A549 (cell line): ENCODE data around the gene LRRC4C.

Experiments used
- CEBPB ChIP-seq, 2 experiments: fragments of >200 bp in 1 of 2; sonication (Bioruptor Twin) in 1 of 2; formaldehyde crosslinking in 1 of 2; IDR thresholded peaks; 2 replicates each; pipeline ENCODE4 v1.6.1; 2012 to 2016
- EP300 ChIP-seq, 2 experiments: fragments of >200 bp; sonication (Bioruptor Twin); formaldehyde crosslinking; IDR thresholded peaks; 2 replicates in 1 of 2; 3 replicates in 1 of 2; pipeline ENCODE4 v1.6.1; 2016 to 2017
- FOSL2 ChIP-seq, 2 experiments: fragments of 450-650 bp in 1 of 2; fragments of >200 bp in 1 of 2; sonication (Bioruptor Twin) in 1 of 2; formaldehyde crosslinking; IDR thresholded peaks; 2 replicates each; pipeline versions ENCODE4 v1.5.0 to v1.6.1; 2016 to 2020; ENCODE audit warnings: mild to moderate bottlenecking in 1 of 2, moderate library complexity in 1 of 2
- JUN ChIP-seq, 2 experiments: fragments of >200 bp; sonication (Bioruptor Twin); formaldehyde crosslinking; IDR thresholded peaks; 2 replicates in 1 of 2; 3 replicates in 1 of 2; pipeline ENCODE4 v1.6.1; 2016 to 2017
- JUNB ChIP-seq: fragments of >200 bp; sonication (Bioruptor Twin); formaldehyde crosslinking; IDR thresholded peaks from 2 replicates; pipeline ENCODE4 v1.6.1; 2016
- NPAS2 ChIP-seq: fragments of 250-450 bp; sonication (Bioruptor Pico); IDR thresholded peaks from 2 replicates; pipeline ENCODE4 v1.8.0; 2022; ENCODE audit warnings: mild to moderate bottlenecking, moderate library complexity, borderline replicate concordance
- POLR2A ChIP-seq: IDR thresholded peaks from 2 replicates; pipeline ENCODE4 v1.6.1; 2012; ENCODE audit warnings: mild to moderate bottlenecking, low read length
- RARB ChIP-seq: fragments of 250-450 bp; sonication (Bioruptor Pico); IDR thresholded peaks from 2 replicates; pipeline ENCODE4 v1.8.0; 2021; ENCODE audit warnings: mild to moderate bottlenecking, moderate library complexity
- TF ChIP-seq, protein P1 (sequence below): fragments of >200 bp; sonication (Bioruptor Twin); formaldehyde crosslinking; IDR thresholded peaks from 3 replicates; pipeline ENCODE4 v1.5.1; 2016
- TF ChIP-seq, protein P2 (sequence below): IDR thresholded peaks from 2 replicates; pipeline ENCODE4 v1.6.1; 2012

- TF ChIP-seq, protein P1, sequence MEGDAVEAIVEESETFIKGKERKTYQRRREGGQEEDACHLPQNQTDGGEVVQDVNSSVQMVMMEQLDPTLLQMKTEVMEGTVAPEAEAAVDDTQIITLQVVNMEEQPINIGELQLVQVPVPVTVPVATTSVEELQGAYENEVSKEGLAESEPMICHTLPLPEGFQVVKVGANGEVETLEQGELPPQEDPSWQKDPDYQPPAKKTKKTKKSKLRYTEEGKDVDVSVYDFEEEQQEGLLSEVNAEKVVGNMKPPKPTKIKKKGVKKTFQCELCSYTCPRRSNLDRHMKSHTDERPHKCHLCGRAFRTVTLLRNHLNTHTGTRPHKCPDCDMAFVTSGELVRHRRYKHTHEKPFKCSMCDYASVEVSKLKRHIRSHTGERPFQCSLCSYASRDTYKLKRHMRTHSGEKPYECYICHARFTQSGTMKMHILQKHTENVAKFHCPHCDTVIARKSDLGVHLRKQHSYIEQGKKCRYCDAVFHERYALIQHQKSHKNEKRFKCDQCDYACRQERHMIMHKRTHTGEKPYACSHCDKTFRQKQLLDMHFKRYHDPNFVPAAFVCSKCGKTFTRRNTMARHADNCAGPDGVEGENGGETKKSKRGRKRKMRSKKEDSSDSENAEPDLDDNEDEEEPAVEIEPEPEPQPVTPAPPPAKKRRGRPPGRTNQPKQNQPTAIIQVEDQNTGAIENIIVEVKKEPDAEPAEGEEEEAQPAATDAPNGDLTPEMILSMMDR, result no peak
- TF ChIP-seq POLR2A, result no peak
- TF ChIP-seq JUNB, result no peak
- TF ChIP-seq, protein P2, sequence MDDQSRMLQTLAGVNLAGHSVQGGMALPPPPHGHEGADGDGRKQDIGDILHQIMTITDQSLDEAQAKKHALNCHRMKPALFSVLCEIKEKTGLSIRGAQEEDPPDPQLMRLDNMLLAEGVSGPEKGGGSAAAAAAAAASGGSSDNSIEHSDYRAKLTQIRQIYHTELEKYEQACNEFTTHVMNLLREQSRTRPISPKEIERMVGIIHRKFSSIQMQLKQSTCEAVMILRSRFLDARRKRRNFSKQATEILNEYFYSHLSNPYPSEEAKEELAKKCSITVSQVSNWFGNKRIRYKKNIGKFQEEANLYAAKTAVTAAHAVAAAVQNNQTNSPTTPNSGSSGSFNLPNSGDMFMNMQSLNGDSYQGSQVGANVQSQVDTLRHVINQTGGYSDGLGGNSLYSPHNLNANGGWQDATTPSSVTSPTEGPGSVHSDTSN, result no peak
- no peak for TF ChIP-seq CEBPB (IDR thresholded peaks at IDR 0.05)
- no peak for TF ChIP-seq EP300 (IDR thresholded peaks at IDR 0.05)
- no peak for TF ChIP-seq RARB (CRISPR knock-in tag)
- TF ChIP-seq JUN (IDR thresholded peaks at IDR 0.05), result no peak
- TF ChIP-seq FOSL2 (IDR thresholded peaks at IDR 0.05), result no peak
- TF ChIP-seq FOSL2 (CRISPR knock-in tag; IDR thresholded peaks at IDR 0.05), result no peak
- no peak for TF ChIP-seq NPAS2 (CRISPR knock-in tag)
Measured at GRCh38 chr11:40271361-40271760, 1188.1 kb downstream of the LRRC4C start.
